OCI-LY3 (cell line): ENCODE measurements around the gene GAS1.

Experiments
- EZH2phosphoT487 ChIP-seq: fragments of 200-600 bp; shearing (Covaris generic); IDR thresholded peaks from 2 replicates; pipeline ENCODE4 v1.6.1; 2018; ENCODE audit warnings: antibody characterized with exemption, mixed run types, low read depth
- TF ChIP-seq, protein P1 (sequence below): fragments of 200-600, 300-600 bp; sonication (generic); IDR thresholded peaks from 2 replicates; pipeline ENCODE4 v1.5.1; 2014; ENCODE audit warnings: antibody characterized with exemption, low read length, low read depth

DNA sequence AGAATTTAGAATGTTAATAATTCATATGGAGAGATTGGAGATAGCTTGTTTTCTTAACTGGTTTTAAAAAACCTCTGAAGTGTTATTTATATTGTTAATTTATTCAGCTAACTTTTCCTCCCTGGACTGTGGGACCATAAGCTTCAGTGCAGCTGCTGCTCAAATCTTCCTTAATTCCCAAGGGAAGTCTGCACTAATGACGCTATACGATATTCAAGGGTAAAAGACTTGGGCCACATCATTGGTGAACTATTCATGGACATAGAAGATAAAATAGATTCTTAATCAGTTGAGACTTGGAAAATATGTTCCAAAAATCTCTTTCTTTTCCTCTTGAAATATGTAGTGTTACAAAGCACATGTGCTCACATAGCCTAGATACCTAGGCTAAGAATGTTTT is 31.1 kb upstream of the GAS1 start:
- TF ChIP-seq, protein P1, sequence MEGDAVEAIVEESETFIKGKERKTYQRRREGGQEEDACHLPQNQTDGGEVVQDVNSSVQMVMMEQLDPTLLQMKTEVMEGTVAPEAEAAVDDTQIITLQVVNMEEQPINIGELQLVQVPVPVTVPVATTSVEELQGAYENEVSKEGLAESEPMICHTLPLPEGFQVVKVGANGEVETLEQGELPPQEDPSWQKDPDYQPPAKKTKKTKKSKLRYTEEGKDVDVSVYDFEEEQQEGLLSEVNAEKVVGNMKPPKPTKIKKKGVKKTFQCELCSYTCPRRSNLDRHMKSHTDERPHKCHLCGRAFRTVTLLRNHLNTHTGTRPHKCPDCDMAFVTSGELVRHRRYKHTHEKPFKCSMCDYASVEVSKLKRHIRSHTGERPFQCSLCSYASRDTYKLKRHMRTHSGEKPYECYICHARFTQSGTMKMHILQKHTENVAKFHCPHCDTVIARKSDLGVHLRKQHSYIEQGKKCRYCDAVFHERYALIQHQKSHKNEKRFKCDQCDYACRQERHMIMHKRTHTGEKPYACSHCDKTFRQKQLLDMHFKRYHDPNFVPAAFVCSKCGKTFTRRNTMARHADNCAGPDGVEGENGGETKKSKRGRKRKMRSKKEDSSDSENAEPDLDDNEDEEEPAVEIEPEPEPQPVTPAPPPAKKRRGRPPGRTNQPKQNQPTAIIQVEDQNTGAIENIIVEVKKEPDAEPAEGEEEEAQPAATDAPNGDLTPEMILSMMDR: no peak
- no peak for TF ChIP-seq EZH2phosphoT487
